Immature natural killer cell (primary cell): ENCODE measurements around the gene GABARAP. TPM values are rescaled to one million over a fixed set of nuclear protein-coding genes. Genes with fewer than 3 reads are reported as not detected.

Experiments
- DNase-seq, 3 donors: peaks; one replicate each; pipeline ENCODE4 v3.0.0; 2022; ENCODE audit warnings: mixed read lengths in 1 of 3
- H3K27ac Mint-ChIP-seq, 6 donors: one replicate each; pipeline ENCODE4 v1.8.0; 2020; ENCODE audit warnings: mixed read lengths in 6 of 6, mild to moderate bottlenecking in 5 of 6, inconsistent platforms in 4 of 6, moderate library complexity in 3 of 6
- H3K27me3 Mint-ChIP-seq, 3 donors: one replicate each; pipeline ENCODE4 v1.8.0; 2020 to 2021; ENCODE audit warnings: low read depth in 3 of 3, mild to moderate bottlenecking in 3 of 3, mixed read lengths in 3 of 3, moderate library complexity in 3 of 3, inconsistent platforms in 1 of 3
- H3K36me3 Mint-ChIP-seq, 3 donors: one replicate each; pipeline ENCODE4 v1.8.0; 2020; ENCODE audit warnings: mixed read lengths in 3 of 3, inconsistent platforms in 2 of 3, mild to moderate bottlenecking in 2 of 3
- H3K4me1 Mint-ChIP-seq, 2 donors: one replicate each; pipeline ENCODE4 v1.8.0; 2020; ENCODE audit warnings: inconsistent platforms in 2 of 2, mild to moderate bottlenecking in 2 of 2, mixed read lengths in 2 of 2, moderate library complexity in 1 of 2
- H3K4me3 Mint-ChIP-seq, 5 donors: one replicate each; pipeline ENCODE4 v1.8.0; 2020; ENCODE audit warnings: mild to moderate bottlenecking in 5 of 5, mixed read lengths in 5 of 5, inconsistent platforms in 3 of 5, moderate library complexity in 3 of 5
- H3K9me3 Mint-ChIP-seq, 6 donors: one replicate each; pipeline ENCODE4 v1.8.0; 2020; ENCODE audit warnings: mild to moderate bottlenecking in 6 of 6, mixed read lengths in 6 of 6, inconsistent platforms in 4 of 6, moderate library complexity in 3 of 6
- polyA plus RNA-seq, 3 donors: library from polyadenylated mRNA; unstranded; fragments of 300-500 nt; fragmentation: Illumina TruSeq; gene quantifications; one replicate each; pipeline ENCODE4 v1.2.3, GENCODE V29; 2021

The GABARAP gene
- polyA plus RNA-seq, result 100 to 1,000 TPM; 764 to 982 (median 905) TPM

GRCh38 chr17:7241783-7242716, at the start of gene GABARAP:
GABARAP (minus strand) TSS chr17:7242449; CDS start chr17:7242330, 119 bp downstream.
- peak; percentile 92 to 94 (median 94) for DNase-seq
- H3K4me3 Mint-ChIP-seq, result peak within 1 kb of the TSS; percentile 98 to 99 (median 98)
- peaks cover 0 to 2% (median 0%) of the 10 kb centered on the region in 6 donors for H3K9me3 Mint-ChIP-seq
- H3K4me1 Mint-ChIP-seq, result peaks cover 43 to 47% of the 10 kb centered on the region in 2 donors
- peak within 1 kb of the TSS; percentile 96 to 100 (median 100) for H3K27ac Mint-ChIP-seq
- peaks cover 8 to 30% (median 14%) of the 10 kb centered on the region in 3 donors for H3K36me3 Mint-ChIP-seq
- H3K27me3 Mint-ChIP-seq, result peaks cover 12 to 29% (median 23%) of the 10 kb centered on the region in 3 donors

- Mint-ChIP-seq H3K4me3 (no peak overlapping the region), H3K27ac (no peak overlapping the region), H3K4me1 (peaks cover 14 to 16% of the 10 kb centered on the region in 2 donors), H3K9me3 (no peaks in the 10 kb centered on the region), H3K27me3 (peaks cover 6 to 30% (median 12%) of the 10 kb centered on the region in 3 donors), H3K36me3 (peaks cover 0 to 4% (median 0%) of the 10 kb centered on the region in 3 donors)
- no peak for DNase-seq
These were observed 48.4 kb upstream of the GABARAP start for GRCh38 chr17:7290685-7291084.

DNA sequence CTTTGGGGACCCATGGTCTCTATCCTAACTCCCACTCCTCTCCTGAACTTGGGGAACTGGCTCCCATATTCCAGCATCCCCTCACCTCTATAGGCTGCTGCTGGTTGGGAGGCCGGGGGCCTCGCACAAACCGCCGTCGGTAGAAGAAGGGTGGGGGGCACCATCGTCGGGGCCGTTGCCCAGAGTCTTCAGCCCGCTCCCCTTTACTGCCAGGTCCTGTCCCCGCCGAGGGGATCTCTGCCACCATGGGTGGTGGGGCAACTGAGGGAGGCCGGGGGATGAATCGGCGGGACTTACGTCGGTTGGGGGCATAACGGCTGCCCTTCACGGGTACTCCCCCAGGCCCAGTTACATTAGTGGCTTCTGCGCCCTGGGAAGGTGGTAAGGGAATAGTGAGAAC, 47.9 kb upstream of the GABARAP start:
- no peak for DNase-seq
- Mint-ChIP-seq H3K4me3 (no peak overlapping the region), H3K4me1 (peaks cover 9 to 11% of the 10 kb centered on the region in 2 donors), H3K27ac (no peak overlapping the region), H3K27me3 (peaks cover 6 to 25% (median 12%) of the 10 kb centered on the region in 3 donors), H3K9me3 (no peaks in the 10 kb centered on the region), H3K36me3 (peaks cover 0 to 4% (median 0%) of the 10 kb centered on the region in 3 donors)

GRCh38 chr17:7289256-7290032, 47.2 kb upstream of the GABARAP start:
- Mint-ChIP-seq H3K36me3 (peaks cover 0 to 4% (median 0%) of the 10 kb centered on the region in 3 donors), H3K27ac (no peak overlapping the region), H3K4me3 (no peak overlapping the region), H3K4me1 (peaks cover 6 to 7% of the 10 kb centered on the region in 2 donors), H3K27me3 (peaks cover 3 to 21% (median 10%) of the 10 kb centered on the region in 3 donors), H3K9me3 (no peaks in the 10 kb centered on the region)
- DNase-seq, result no peak

DNA sequence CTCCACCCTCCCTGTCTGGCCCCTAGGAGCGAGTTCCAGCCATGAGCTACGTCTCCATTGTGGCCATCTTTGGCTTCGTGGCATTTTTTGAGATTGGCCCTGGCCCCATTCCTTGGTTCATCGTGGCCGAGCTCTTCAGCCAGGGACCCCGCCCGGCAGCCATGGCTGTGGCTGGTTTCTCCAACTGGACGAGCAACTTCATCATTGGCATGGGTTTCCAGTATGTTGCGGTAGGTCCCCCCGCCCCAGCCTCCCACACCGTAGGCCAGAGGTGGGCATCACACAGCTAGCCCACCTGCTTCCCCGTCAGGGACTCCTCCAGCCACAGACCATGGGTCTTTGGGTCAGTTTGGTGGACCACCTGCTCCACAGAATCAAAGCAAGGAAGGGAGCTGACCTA, 43.4 kb upstream of the GABARAP start:
- Mint-ChIP-seq H3K27me3 (peaks cover 7 to 16% (median 10%) of the 10 kb centered on the region in 3 donors), H3K27ac (no peak overlapping the region), H3K9me3 (no peaks in the 10 kb centered on the region), H3K4me3 (no peak overlapping the region), H3K36me3 (no peaks in the 10 kb centered on the region), H3K4me1 (peaks cover 15 to 20% of the 10 kb centered on the region in 2 donors)
- no peak for DNase-seq

DNA sequence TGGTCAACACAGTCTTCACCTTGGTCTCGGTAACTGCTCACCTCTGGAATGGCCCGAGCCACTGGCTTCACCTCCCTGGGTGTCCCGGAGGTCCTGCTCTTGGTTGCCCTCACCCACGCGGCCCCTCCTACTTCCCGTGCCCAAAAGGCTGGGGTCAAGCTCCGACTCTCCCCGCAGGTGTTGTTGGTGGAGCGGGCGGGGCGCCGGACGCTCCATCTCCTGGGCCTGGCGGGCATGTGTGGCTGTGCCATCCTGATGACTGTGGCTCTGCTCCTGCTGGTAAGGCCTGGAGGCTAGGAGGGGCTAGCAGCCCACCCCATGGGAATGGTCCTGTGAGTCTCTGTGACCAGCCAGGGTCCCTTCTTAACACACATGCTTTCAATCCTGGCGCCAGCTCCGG, 42.7 kb upstream of the GABARAP start:
- no peaks in the 10 kb centered on the region for H3K9me3 Mint-ChIP-seq

GRCh38 chr17:7283471-7284216, 41.4 kb upstream of the GABARAP start:
- Mint-ChIP-seq H3K36me3 (no peaks in the 10 kb centered on the region), H3K27ac (no peak overlapping the region), H3K27me3 (peaks cover 9 to 20% (median 12%) of the 10 kb centered on the region in 3 donors), H3K4me3 (peak overlapping the region in 1 of 5 donors; percentile 12), H3K9me3 (no peaks in the 10 kb centered on the region), H3K4me1 (peaks cover 21 to 29% of the 10 kb centered on the region in 2 donors)
- DNase-seq, result no peak

More for the DNA sequence above, 42.7 kb upstream of the GABARAP start:
- Mint-ChIP-seq H3K4me1 (peaks cover 21 to 28% of the 10 kb centered on the region in 2 donors), H3K27me3 (peaks cover 9 to 16% (median 15%) of the 10 kb centered on the region in 3 donors), H3K27ac (no peak overlapping the region), H3K4me3 (no peak overlapping the region), H3K36me3 (no peaks in the 10 kb centered on the region)
- no peak for DNase-seq

DNA sequence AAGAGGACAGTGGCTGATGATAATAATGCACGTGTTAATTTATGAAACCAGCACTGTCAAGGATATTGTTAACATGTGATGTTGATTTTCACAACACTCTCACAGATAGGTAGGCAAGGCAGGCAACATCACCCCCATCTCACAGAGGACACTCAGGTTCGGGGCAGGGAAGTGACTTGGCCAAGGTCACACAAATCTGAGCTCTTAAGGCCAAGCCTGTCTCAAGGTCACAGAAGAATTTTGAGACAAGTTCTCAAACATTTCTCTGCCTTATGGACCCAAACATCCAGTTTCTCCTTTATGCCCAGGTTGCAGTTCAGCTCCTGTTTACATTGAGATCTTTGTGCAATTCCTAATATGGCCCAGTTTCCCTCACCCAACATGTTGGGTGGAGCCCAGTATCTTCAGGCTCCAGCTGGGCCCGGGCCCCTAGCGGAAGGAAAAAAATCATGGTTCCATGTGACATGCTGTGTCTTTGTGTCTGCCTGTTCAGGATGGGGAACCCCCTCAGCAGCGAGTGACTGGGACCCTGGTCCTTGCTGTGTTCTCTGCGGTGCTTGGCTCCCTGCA, 40.6 kb upstream of the GABARAP start:
- Mint-ChIP-seq H3K27ac (no peak overlapping the region), H3K4me3 (peak overlapping the region; percentile 2 to 78 (median 47)), H3K36me3 (no peaks in the 10 kb centered on the region), H3K4me1 (peaks cover 21 to 29% of the 10 kb centered on the region in 2 donors), H3K27me3 (peaks cover 8 to 20% (median 9%) of the 10 kb centered on the region in 3 donors), H3K9me3 (no peaks in the 10 kb centered on the region)
- no peak for DNase-seq

DNA sequence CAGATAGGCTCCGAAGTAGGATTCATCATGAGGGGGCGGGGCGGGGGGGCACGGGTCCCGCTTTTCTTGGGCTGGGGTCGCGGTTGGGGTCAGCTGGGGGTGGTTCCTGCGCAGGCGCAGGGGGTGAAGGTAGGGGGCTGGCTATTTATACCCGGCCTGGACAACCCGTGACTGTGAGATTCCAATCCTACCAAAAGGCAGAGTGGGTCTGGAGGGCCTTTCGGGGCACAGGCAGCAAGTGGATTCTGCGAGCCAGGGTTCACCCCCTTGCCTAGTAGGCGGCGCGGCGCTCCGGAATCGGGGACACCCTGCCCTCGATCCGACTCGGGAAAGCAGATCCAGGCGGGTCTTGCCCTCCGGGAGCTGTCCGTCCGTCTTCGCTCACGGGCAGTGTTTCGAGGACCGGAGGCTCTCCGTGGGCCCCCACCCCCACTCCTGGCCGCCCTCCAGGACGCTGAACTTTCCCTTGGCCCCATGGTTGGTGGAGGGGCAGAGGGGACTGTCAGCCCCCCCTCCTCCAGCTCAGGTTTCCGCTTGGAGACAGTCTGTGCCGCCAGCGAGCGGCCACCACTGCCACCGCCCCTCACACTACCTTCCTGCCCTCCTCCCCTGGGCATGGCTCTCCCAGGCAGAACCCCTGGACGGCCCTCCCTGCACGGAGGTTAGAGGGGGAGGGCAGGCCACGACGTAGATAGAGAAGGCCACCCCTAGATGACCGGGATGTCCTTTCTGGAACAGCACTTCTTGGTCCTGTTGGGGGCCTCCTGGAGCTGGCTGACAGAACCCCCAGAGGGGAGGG, 39.9 kb upstream of the GABARAP start:
- Mint-ChIP-seq H3K27ac (no peak overlapping the region), H3K27me3 (peaks cover 3 to 20% (median 7%) of the 10 kb centered on the region in 3 donors), H3K9me3 (no peaks in the 10 kb centered on the region), H3K4me3 (peak overlapping the region; percentile 52 to 80 (median 78)), H3K36me3 (no peaks in the 10 kb centered on the region), H3K4me1 (peaks cover 21 to 29% of the 10 kb centered on the region in 2 donors)
- no peak for DNase-seq

GRCh38 chr17:7281074-7281952, 39.1 kb upstream of the GABARAP start, which contains the start of gene SLC2A4:
SLC2A4 (plus strand) TSS chr17:7281718; CDS start chr17:7281935, 217 bp downstream.
- Mint-ChIP-seq H3K27me3 (peaks cover 3 to 20% (median 6%) of the 10 kb centered on the region in 3 donors), H3K9me3 (no peaks in the 10 kb centered on the region), H3K4me1 (peaks cover 21 to 29% of the 10 kb centered on the region in 2 donors), H3K36me3 (no peaks in the 10 kb centered on the region), H3K4me3 (peak within 1 kb of the TSS; percentile 71 to 86 (median 80)), H3K27ac (peak within 1 kb of the TSS in 4 of 6 donors; percentile 15 to 71 (median 50))
- peak; percentile 55 to 61 (median 59) for DNase-seq

GRCh38 chr17:7280519-7281073, 38.3 kb upstream of the GABARAP start:
- DNase-seq, result peak; percentile 80 to 85 (median 83)
- no peaks in the 10 kb centered on the region for H3K9me3 Mint-ChIP-seq
- H3K27ac Mint-ChIP-seq, result peak overlapping the region in 4 of 6 donors; percentile 15 to 71 (median 50)
- H3K27me3 Mint-ChIP-seq, result peaks cover 3 to 20% (median 4%) of the 10 kb centered on the region in 3 donors
- no peaks in the 10 kb centered on the region for H3K36me3 Mint-ChIP-seq
- H3K4me1 Mint-ChIP-seq, result peaks cover 21 to 29% of the 10 kb centered on the region in 2 donors
- peak overlapping the region; percentile 71 to 86 (median 80) for H3K4me3 Mint-ChIP-seq
